Measurements from ENCODE around the gene ZNF438.
"Not testable (repeated sequence)": the region's sequence is repeated elsewhere in the genome, so short reads cannot be mapped to it uniquely, and the experiment has no call there.

Gene ZNF438

DNA sequence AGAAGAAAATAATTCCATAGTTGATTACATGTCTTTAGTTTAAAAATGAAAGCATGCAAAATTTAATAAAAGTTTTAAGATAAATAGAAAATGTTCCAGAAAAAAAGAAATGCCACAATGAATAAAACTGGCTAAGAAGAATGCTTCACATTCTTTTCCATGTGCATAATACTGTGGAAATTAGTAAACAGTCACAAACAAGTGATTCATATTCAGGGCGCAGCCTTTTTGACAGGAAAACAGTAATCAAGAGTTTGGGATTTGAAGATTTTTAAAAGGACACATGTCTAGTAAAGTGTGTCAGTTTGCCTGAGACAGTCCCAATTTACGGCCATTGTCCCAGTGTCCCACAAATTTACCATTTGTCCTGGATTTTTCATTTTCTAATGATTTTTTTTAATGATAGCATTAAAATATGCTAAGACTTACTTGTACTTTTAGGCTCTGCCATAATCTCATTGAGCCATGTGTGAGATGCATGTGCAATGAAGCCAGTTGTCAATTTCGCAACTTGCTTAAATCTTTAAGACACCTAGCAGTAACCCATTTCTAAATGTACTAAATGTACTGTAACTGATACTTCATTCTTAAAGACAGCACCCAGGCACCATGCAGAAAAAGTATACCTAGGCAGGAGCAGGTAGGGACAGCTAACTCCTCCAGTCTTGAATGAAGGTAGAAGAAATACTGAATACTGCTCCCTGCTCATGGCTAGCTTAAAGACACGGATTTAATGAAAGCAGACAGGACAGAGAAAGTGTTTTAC is 46.9 kb downstream of the ZNF438 start:
- DNase-seq: no peak

DNA sequence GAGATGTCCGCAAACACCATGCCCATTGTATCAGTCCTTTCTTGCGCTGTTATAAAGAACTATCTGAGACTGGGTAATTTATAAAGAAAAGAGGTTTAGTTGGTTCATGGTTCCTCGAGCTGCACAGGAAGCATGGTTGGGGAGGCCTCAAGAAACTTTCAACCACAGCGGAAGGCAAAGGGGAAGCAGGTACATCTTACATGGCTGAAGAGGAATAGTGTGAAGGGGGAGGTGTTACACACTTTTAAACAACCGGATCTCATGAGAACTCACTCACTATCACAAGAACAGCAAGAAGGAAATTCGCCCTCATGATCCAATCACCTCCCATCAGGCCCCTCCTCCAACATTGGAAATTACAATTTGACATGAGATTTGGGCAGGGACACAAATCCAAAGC is 48.5 kb downstream of the ZNF438 start:
- not testable (repeated sequence) for DNase-seq

DNA sequence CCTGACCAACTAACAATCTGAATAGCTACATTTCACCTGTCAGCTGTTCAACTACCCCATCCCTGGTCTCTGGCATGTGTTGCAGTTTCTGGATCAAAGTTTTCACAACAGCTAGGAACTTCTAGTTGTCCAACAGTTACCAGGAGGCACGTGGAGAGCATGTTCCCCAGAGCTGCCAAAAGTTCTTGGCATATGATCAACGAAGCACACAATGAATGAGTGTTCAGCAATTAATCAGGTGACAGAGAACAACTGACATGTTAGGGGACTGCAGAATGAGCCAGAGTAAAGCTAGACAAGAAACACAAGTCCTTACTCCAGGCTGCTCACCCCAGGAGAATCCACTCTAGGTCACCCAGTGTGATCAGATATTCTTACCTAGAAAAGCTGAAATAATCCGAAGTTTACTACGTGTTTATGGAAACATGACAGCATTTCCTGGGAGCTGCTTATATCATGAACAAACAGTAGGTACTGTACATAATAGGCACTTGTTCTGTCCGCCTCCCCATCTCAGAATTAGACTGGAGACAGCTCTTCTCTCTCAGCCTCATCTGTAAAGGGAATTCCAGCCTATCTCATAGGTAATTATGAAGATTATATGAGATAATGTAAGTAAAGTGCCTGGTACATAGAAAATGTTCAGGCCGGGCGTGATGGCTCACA is 50.6 kb downstream of the ZNF438 start:
- DNase-seq: no peak

DNA sequence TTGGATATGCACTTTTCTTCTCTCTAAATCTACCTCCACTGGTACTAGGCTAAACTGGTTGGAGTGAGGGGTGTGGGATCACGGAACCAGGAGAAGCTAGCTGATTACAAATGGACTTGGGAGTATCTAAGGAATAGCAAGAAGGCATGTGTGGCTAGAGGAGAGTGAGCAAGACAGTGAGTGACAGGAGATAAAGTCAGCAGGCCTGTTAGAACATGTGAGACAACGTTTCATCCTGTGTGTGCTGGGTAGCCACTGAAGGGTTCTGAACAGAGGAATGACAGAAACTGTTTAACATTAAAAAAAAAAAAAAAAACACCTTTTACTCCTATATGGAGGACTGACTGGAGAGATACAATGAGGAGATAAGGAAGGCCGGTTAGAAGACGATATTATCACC is 51.7 kb downstream of the ZNF438 start:
- DNase-seq: no peak

DNA sequence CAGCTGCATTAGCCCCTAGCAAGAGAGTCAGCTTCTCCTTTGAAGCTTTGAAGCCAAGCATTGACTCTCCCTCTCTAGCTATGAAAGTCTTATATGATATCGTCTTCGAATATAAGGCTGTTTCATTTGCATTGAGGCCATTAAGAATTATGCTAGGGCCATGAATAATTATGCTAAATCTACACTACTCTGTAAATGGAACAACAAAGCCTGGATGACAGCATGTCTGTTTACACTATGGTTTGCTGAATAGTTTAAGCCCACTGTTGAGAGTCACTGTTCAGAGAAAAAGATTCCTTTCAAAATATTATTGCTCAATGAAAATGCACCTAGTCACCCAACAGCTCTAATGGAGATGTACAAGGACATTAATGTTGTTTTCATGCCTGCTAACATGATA is 52.8 kb downstream of the ZNF438 start:
- DNase-seq: no peak

DNA sequence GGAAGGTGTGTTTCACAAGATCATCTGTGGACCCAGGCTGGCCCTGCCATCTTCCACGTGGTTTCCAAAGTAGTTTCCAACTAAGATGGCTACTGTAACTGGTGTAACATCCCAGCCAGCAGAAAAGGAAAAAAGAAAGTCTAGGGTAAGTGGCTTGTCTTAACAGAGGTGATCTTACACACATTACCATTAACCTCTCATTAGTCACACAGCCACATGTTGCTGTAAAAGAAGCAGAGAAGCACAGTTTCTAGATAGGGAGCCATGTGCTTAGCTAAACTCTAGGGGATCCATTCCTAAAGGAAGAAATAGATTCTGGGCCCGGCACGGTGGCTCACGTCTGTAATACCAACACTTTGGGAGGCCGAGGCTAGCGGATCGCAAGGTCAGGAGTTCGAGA is 54.3 kb downstream of the ZNF438 start:
- DNase-seq: no peak

DNA sequence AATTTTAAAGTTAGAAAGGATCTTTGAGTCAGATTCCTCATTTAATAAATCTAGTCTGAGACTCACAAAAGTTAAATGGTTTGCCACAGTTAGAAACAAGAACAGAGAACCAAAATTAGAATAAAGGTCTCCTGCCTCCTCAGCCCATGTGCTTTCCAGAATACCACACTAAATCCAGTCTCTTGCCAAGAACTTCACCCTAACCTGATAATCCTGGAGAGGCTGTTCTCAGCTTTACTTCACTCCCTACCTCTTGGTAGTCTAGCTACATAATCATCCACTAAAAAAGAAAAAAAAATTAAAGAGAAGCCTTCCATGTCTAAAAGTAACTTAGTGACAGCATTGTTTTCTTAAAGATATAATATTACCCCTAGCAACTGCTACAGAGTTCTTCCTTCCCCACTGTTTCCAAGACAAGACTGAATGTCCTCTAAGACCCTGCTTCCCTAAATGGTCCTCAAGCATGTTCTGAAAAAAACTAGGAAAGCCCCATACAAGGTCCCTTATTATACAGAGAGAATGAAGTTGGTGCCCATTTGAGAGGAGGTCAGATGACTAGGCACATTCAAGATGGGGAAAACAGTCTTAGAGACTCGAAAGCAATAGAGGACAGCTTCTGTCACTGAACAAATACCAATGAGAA is 56.8 kb downstream of the ZNF438 start:
- DNase-seq: no peak

DNA sequence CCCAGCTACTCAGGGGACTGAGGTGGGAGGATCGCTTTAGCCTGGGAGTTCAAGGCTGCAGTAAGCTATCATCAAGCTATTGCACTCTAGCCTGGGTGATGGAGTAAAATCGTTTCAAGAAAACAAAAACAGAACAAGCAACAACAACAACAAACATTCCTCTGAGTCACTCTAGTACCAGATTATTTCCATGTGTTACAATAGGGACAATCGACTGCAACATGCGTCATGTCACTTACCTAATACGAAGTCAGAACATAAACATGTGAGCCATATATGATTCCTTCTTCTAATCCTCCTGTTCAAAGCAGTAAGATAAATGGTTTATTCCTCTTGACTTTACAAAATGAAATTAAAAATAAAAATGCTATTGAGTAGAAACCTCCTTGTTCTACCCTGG is 57.3 kb downstream of the ZNF438 start:
- DNase-seq: no peak

DNA sequence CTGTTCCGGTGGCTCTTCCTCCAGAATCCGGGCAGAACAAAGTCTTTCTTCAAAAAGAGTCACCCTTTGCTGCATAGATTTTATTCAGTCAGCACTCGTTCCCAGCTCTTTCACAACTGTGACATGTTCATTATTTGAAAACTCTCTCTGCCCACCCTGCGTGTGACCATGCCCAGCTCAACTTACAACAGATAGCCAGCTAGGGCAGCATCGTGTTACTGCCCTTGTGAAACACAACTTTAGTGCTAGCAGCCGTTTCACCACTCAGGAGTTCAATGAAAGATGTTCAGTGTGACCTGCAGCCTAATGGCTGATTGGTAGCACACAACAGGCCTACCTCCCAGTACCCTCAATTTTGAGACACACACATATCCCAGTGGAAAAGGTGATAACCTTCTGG is 57.9 kb downstream of the ZNF438 start:
- no peak for DNase-seq

DNA sequence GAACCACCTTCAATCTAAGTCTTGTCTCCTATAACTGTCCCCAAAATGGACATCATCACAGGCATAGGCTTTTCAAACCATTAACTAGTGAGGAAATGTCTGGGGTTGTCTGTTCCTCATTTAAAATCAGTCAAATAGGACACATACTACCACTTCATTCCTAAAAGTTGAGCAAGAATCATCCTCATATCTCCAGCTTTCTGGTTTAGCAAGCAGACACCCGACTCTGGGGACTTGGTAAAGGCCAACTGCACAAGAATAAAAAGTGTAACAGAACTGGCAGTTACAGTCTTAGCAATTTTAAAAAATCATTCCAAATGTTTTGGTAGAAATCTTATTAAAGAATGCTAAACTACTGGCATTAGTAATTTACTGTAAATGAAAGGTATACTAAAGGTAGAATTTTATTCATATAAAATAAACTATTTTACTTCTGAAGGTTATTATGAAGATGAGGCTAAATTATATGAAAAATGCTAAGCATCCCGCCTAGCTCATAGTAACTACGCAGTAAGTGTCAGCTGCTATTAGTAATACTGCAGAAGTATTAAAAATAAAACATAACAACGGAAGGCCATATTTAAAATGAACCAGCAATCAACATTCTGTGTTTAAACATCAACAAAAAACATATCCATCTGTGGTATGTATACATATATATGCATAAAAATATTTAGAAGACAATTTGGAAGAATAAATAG is 60.8 kb downstream of the ZNF438 start:
- DNase-seq: no peak

DNA sequence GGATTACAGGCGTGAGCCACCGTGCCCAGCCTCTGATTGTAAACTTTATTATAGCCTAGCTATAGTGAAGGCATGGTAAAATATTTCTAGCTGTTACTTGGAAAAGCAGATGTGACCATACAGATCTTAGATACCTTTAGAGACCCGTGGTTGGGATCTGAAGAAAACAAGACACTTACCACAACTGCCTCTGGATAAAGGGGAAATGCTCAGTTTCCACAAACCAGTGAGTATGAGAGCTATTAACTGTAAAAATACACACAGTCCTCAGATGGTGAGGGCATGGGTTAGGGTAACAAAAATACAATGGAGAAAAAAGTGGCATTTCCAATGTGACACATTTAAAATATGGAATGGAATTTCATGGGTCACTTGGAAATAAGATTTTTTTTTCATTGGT is 63.0 kb downstream of the ZNF438 start:
- DNase-seq: no peak

DNA sequence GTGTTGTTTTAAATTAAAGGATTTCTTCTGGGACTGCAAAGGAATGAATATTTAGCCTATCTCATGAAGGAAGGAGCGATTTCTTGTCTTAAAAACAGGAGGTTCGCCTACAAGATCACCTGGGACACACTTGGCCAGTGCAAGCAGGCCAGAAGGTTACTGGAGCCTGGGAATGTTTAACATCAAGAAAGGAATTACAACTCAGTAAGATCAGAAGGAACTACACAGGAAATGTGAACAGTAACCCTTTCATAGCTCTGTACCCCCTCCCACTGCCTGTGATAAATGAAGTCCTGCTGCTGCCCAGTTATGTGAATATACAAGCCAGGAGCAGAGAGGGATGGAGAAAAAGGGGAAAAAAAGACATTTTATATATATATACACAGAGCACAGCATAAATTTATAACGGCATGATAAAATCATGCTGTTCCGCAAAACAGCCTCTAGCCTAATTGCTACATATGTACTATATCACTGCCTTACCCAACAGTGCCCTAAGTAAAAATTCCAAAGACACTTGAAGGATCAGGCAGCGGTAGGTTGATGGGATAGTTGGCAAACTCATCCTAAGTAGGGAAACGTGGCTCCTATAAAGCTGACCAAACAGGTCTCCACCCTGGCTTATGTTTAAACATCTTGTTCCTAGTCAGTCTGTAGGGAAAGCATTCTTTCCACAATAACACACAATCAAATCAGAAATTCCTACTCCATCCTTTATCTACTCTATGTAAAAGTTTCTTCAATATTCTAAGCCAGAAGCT is 63.8 kb downstream of the ZNF438 start:
- DNase-seq: no peak

DNA sequence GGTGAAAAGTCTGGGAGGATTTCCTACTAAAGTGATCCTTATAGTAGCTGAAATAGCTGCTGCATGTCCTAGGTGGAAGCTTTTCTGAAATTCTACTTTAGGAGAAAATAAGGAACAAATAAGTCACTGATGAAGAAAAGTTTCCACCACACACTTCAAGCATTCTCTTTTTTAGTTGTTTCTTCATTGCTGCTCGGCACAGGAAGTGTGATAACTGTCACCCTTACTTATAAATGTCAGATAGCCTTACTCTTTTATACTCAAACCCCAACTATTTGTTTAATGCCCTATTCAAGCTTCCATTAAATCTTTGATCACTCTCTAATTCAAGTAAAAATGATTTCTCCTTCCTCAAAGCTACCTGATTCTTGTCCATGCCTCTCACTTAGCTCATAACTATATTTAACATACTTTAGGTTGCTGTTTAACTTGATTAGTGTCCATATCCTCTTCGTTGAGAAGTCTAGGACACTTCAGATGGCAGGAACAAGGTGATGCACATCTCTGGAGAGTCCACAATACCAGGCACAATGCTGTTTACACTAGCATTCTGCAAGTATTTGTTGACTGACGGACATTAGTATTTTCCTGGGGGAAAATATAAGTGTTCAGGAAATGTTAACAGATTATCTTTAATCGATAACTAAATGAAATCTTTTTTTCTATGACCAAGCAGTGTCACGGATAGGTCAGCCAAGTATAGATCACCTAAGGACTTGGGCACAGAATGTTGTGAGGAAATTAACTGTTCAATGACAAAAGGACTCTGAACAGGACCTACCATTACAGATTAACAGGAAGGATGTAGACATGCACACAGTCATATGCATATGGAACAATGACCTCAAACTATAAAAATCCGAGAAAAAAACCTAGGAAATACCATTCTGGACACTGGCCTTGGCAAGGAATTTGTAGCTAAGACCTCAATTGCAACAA is 67.4 kb downstream of the ZNF438 start:
- no peak for DNase-seq

DNA sequence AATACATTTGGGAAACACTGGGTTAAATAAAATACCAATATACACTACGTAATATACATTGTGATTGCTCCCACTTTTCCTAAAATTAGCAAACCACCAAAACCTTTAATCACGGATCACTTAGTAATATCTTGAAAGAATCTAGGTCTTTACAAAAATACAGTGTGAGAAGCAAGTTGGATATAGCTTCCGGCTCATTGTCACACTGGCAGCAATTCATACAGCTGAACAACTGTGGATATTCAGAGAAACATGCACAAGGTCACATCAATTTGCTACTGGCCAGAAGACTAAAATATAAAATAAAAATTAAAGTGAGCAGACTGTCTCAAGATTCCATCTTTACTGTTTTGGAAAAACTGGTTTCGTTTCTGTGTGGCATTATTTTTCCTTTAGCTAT is 69.1 kb downstream of the ZNF438 start:
- no peak for DNase-seq

DNA sequence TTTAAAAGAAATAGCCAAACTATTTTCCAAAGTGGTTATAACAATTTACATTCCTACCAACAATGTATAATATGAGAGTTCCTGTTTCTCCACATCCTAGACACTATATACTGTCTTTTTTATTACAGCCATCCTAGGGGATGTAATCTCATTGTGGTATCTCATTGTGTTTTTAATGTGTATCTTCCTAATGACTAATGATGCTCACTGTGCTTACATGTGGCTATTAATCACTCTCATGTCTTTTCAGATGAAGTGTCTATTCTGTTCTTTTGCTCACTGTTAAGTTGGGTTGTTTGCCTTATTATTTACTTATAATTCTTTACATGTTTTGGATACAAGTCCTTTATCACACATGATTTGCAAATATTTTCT is 71.8 kb downstream of the ZNF438 start:
- DNase-seq: no peak

DNA sequence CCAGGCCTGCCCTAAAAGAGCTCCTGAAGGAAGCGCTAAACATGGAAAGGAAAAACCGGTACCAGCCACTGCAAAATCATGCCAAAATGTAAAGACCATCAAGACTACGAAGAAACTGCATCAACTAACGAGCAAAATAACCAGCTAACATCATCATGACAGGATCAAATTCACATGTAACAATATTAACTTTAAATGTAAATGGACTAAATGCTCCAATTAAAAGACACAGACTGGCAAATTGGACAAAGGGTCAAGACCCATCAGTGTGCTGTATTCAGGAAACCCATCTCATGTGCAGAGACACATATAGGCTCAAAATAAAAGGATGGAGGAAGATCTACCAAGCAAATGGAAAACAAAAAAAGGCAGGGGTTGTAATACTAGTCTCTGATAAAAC is 82.4 kb downstream of the ZNF438 start:
- not testable (repeated sequence) for DNase-seq

DNA sequence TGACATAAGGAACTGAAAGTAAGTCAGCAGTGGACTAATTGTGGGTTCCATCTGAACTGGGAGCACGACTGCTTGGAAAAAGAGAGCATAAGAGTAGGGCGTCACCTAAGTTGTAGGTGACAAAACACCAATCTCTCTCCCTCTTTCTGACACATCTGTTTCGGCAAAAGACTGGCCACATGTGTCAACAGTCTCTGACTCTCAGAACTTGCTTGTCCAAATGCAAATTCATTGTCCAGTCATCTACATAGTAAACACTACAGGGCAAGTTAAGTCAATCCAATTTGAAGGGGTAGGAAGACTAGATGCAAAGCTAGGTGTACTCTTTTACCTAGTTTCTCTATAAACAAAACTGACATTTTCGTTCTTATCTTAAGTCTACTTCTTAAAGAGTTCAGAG is 87.7 kb downstream of the ZNF438 start:
- no peak for DNase-seq

DNA sequence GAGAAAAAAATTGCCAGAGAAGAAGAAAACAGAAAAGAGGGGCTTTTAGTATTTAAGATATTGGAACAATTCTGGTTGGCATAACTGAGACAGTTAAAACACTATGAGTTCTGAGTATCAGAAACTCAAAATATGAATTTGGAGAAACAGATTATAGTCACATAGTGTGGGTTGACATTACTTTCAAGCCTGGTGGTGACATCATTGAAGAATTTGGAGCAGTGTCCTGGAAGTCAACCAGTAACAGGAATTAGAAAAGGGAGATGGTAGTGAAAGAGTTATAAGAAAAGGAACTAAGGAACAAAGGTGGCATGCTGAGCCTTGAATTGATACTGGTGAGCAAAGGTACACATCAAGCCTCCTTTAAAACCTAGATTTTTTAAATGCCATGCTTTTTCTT is 88.2 kb downstream of the ZNF438 start:
- no peak for DNase-seq

DNA sequence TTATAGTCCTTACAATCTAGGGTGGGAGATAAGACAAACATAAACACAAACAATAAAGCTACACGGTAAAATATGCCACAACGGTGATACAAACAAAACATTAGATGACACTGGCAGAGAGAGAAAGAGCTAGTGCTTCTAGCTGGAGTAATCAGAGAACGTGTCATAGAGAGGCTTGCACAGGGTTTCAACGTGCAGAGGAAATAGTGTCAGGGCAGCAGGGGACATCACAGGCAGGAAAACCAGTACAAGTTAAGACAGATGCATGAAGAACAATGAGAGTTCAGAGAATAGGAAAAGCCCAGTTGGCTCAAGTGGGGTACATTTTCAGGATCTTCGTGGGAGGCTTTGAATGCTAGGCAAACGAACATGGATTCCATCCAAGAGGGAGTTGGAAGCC is 91.4 kb downstream of the ZNF438 start:
- no peak for DNase-seq

DNA sequence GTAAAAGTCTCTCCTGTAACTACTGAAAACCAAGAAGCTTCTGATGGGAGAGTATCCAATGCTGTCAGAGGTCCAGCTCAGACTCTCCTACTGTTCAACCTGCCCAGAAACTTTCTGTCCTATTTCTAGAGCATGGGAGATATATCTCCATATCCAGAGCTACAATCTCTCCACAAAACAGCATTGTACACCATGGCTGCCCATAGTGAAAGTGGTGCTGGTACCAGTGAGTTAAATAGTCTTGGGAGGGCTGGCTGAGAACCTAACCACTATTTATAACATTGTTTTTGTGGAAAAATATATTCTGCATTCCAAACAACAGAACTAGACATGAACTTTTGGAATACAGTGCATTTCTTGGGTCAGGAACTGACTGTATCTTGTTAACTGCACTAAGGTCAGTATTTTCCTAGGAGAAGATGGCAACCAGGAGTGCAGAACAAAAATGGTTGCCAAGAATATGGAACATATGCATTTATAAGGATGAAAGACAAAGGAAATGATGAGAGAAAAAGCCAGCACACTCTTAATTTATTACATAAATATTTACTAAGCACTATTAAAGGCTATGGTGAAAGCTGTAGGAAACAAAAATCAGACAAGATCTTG is 91.9 kb downstream of the ZNF438 start:
- DNase-seq: no peak

DNA sequence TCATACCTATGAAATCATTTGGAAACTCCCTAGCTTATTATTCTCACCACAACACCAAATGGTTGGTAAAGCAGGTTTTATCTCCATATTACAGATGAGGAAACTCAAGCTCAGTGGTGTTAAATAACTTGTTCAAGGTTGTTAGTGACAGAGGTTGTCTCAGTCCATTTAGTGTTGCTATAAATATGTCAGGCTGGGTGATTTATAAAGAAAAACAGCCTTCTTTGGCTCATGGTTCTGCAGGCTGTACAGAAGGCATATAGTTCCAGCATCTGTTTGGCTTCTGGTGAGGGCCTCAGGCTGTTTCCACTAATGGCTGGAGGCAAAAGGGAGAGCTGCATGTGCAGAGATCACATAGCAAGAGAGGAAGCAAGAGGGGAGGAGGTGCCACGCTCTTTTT is 96.6 kb downstream of the ZNF438 start:
- DNase-seq: no peak

Data from activated CD8-positive, alpha-beta memory T cell treated with anti-CD3 and anti-CD28 coated beads, Interleukin-2, amount 50 U/mL, for 48 hours (primary cell).